ENCODE measurements around the gene ZNF732.
"Not testable (repeated sequence)": the region's sequence is repeated elsewhere in the genome, so short reads cannot be mapped to it uniquely, and the experiment has no call there.

GRCh38 chr4:259240-259639, 46.0 kb downstream of the ZNF732 start:
- TF ChIP-seq, protein P1, sequence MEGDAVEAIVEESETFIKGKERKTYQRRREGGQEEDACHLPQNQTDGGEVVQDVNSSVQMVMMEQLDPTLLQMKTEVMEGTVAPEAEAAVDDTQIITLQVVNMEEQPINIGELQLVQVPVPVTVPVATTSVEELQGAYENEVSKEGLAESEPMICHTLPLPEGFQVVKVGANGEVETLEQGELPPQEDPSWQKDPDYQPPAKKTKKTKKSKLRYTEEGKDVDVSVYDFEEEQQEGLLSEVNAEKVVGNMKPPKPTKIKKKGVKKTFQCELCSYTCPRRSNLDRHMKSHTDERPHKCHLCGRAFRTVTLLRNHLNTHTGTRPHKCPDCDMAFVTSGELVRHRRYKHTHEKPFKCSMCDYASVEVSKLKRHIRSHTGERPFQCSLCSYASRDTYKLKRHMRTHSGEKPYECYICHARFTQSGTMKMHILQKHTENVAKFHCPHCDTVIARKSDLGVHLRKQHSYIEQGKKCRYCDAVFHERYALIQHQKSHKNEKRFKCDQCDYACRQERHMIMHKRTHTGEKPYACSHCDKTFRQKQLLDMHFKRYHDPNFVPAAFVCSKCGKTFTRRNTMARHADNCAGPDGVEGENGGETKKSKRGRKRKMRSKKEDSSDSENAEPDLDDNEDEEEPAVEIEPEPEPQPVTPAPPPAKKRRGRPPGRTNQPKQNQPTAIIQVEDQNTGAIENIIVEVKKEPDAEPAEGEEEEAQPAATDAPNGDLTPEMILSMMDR (IDR thresholded peaks at IDR 0.05; ENCODE audit: low read depth, low read length, missing input control): not testable (repeated sequence)
- TF ChIP-seq, protein P2, sequence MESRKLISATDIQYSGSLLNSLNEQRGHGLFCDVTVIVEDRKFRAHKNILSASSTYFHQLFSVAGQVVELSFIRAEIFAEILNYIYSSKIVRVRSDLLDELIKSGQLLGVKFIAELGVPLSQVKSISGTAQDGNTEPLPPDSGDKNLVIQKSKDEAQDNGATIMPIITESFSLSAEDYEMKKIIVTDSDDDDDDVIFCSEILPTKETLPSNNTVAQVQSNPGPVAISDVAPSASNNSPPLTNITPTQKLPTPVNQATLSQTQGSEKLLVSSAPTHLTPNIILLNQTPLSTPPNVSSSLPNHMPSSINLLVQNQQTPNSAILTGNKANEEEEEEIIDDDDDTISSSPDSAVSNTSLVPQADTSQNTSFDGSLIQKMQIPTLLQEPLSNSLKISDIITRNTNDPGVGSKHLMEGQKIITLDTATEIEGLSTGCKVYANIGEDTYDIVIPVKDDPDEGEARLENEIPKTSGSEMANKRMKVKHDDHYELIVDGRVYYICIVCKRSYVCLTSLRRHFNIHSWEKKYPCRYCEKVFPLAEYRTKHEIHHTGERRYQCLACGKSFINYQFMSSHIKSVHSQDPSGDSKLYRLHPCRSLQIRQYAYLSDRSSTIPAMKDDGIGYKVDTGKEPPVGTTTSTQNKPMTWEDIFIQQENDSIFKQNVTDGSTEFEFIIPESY (IDR thresholded peaks at IDR 0.05): not testable (repeated sequence)
- not testable (repeated sequence) for TF ChIP-seq JUND (IDR thresholded peaks at IDR 0.05); TAF1 (conservative IDR thresholded peaks at IDR 0.05); GABPA (IDR thresholded peaks at IDR 0.05 in 1 of 2, conservative IDR thresholded peaks at IDR 0.05 in 1 of 2); YY1 (IDR thresholded peaks at IDR 0.05); NR2F2 (IDR thresholded peaks at IDR 0.05); RAD21 (IDR thresholded peaks at IDR 0.05); EGR1 (IDR thresholded peaks at IDR 0.05; ENCODE audit: low read depth in 2 of 2); RXRA (IDR thresholded peaks at IDR 0.05); FOXA2 (IDR thresholded peaks at IDR 0.05)
- TF ChIP-seq, protein P3, sequence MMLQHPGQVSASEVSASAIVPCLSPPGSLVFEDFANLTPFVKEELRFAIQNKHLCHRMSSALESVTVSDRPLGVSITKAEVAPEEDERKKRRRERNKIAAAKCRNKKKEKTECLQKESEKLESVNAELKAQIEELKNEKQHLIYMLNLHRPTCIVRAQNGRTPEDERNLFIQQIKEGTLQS (IDR thresholded peaks at IDR 0.05): not testable (repeated sequence)
- TF ChIP-seq, protein P4, sequence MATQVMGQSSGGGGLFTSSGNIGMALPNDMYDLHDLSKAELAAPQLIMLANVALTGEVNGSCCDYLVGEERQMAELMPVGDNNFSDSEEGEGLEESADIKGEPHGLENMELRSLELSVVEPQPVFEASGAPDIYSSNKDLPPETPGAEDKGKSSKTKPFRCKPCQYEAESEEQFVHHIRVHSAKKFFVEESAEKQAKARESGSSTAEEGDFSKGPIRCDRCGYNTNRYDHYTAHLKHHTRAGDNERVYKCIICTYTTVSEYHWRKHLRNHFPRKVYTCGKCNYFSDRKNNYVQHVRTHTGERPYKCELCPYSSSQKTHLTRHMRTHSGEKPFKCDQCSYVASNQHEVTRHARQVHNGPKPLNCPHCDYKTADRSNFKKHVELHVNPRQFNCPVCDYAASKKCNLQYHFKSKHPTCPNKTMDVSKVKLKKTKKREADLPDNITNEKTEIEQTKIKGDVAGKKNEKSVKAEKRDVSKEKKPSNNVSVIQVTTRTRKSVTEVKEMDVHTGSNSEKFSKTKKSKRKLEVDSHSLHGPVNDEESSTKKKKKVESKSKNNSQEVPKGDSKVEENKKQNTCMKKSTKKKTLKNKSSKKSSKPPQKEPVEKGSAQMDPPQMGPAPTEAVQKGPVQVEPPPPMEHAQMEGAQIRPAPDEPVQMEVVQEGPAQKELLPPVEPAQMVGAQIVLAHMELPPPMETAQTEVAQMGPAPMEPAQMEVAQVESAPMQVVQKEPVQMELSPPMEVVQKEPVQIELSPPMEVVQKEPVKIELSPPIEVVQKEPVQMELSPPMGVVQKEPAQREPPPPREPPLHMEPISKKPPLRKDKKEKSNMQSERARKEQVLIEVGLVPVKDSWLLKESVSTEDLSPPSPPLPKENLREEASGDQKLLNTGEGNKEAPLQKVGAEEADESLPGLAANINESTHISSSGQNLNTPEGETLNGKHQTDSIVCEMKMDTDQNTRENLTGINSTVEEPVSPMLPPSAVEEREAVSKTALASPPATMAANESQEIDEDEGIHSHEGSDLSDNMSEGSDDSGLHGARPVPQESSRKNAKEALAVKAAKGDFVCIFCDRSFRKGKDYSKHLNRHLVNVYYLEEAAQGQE (IDR thresholded peaks at IDR 0.05): not testable (repeated sequence)

Measured in liver (tissue), 3 donors.